ENCODE results near the gene RXRA. TPM values are rescaled to one million over a fixed set of nuclear protein-coding genes. Genes with fewer than 3 reads are reported as not detected.

RXRA gene
- total RNA-seq, 1 donor from 2014 or later, result 16.8 TPM

- Histone ChIP-seq H3K4me3 (ENCODE audit: low read depth, low read length) (no peak overlapping the region), H3K27me3 (ENCODE audit: control insufficient read depth, insufficient read depth, low read length) (no peaks in the 10 kb centered on the region), H3K36me3 (ENCODE audit: control insufficient read depth, insufficient read depth, low read length) (peaks cover 14% of the 10 kb centered on the region)
- TF ChIP-seq CTCF (IDR thresholded peaks at IDR 0.05; ENCODE audit: insufficient read depth, low read length, severe bottlenecking), result no peak
- FAIRE-seq, result no peak
- no peak for DNase-seq (ENCODE audit: low read depth)
These were observed 12.3 kb downstream of the RXRA start for GRCh38 chr9:134338394-134339182.

GRCh38 chr9:134339183-134339806 lies 13.0 kb downstream of the RXRA start:
- no peak for FAIRE-seq
- no peaks in the 10 kb centered on the region for H3K27me3 ChIP-seq (ENCODE audit: control insufficient read depth, insufficient read depth, low read length)
- no peak overlapping the region for H3K4me3 ChIP-seq (ENCODE audit: low read depth, low read length)
- H3K36me3 ChIP-seq (ENCODE audit: control insufficient read depth, insufficient read depth, low read length), result peaks cover 14% of the 10 kb centered on the region
- DNase-seq (ENCODE audit: low read depth), result no peak
- no peak for TF ChIP-seq CTCF (IDR thresholded peaks at IDR 0.05; ENCODE audit: insufficient read depth, low read length, severe bottlenecking)

GRCh38 chr9:134340475-134341160 lies 14.4 kb downstream of the RXRA start:
- H3K36me3 ChIP-seq (ENCODE audit: control insufficient read depth, insufficient read depth, low read length), result peaks cover 16% of the 10 kb centered on the region

DNA sequence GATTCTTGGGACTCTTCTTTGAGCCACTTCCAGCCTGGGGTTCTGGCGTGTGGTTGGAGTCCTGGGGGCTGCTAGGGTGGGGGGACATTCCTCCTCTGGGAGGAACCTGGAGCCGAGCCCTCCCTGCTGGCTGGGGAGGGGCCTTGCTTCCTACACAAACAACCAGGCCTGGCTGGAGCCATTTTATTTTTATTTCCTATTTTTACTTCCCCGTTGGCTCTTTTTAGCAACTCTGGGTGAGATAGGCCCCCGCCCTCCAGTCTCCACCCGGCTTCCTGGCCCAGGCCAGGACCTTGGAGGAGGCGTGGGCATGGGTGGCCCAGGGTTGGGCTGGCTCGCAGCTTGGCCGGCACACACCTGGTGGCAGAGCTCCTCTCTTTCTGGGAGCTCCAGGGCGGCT lies 15.1 kb downstream of the RXRA start:
- Histone ChIP-seq H3K27me3 (ENCODE audit: control insufficient read depth, insufficient read depth, low read length) (no peaks in the 10 kb centered on the region), H3K36me3 (ENCODE audit: control insufficient read depth, insufficient read depth, low read length) (peaks cover 16% of the 10 kb centered on the region), H3K4me3 (ENCODE audit: low read depth, low read length) (no peak overlapping the region)
- DNase-seq (ENCODE audit: low read depth), result no peak
- FAIRE-seq, result no peak
- no peak for TF ChIP-seq CTCF (IDR thresholded peaks at IDR 0.05; ENCODE audit: insufficient read depth, low read length, severe bottlenecking)

More at GRCh38 chr9:134340475-134341160, 14.4 kb downstream of the RXRA start:
- no peak for DNase-seq (ENCODE audit: low read depth)
- H3K27me3 ChIP-seq (ENCODE audit: control insufficient read depth, insufficient read depth, low read length), result no peaks in the 10 kb centered on the region
- TF ChIP-seq CTCF (IDR thresholded peaks at IDR 0.05; ENCODE audit: insufficient read depth, low read length, severe bottlenecking), result no peak
- FAIRE-seq, result no peak
- H3K4me3 ChIP-seq (ENCODE audit: low read depth, low read length), result no peak overlapping the region

GRCh38 chr9:134341929-134342745 lies 15.9 kb downstream of the RXRA start:
- DNase-seq (ENCODE audit: low read depth) (no peak), FAIRE-seq (no peak)
- H3K36me3 ChIP-seq (ENCODE audit: control insufficient read depth, insufficient read depth, low read length), result peaks cover 15% of the 10 kb centered on the region
- H3K4me3 ChIP-seq (ENCODE audit: low read depth, low read length), result no peak overlapping the region
- TF ChIP-seq CTCF (IDR thresholded peaks at IDR 0.05; ENCODE audit: insufficient read depth, low read length, severe bottlenecking), result no peak
- no peaks in the 10 kb centered on the region for H3K27me3 ChIP-seq (ENCODE audit: control insufficient read depth, insufficient read depth, low read length)

All from bronchial epithelial cell (primary cell).